HG02798 (cell line): ENCODE measurements around the gene NACAD.
A peak's percentile ranks its signal among the peaks of the same experiment; 100 is the strongest.

Source experiments
- ATAC-seq: cut with Tn5 transposase; IDR thresholded peaks from one replicate; pipeline ENCODE4 v1.9.1; 2021; ENCODE audit warnings: mild to moderate bottlenecking; ENCODE audit not compliant: unreplicated experiment, poor library complexity

Gene NACAD, protein sequence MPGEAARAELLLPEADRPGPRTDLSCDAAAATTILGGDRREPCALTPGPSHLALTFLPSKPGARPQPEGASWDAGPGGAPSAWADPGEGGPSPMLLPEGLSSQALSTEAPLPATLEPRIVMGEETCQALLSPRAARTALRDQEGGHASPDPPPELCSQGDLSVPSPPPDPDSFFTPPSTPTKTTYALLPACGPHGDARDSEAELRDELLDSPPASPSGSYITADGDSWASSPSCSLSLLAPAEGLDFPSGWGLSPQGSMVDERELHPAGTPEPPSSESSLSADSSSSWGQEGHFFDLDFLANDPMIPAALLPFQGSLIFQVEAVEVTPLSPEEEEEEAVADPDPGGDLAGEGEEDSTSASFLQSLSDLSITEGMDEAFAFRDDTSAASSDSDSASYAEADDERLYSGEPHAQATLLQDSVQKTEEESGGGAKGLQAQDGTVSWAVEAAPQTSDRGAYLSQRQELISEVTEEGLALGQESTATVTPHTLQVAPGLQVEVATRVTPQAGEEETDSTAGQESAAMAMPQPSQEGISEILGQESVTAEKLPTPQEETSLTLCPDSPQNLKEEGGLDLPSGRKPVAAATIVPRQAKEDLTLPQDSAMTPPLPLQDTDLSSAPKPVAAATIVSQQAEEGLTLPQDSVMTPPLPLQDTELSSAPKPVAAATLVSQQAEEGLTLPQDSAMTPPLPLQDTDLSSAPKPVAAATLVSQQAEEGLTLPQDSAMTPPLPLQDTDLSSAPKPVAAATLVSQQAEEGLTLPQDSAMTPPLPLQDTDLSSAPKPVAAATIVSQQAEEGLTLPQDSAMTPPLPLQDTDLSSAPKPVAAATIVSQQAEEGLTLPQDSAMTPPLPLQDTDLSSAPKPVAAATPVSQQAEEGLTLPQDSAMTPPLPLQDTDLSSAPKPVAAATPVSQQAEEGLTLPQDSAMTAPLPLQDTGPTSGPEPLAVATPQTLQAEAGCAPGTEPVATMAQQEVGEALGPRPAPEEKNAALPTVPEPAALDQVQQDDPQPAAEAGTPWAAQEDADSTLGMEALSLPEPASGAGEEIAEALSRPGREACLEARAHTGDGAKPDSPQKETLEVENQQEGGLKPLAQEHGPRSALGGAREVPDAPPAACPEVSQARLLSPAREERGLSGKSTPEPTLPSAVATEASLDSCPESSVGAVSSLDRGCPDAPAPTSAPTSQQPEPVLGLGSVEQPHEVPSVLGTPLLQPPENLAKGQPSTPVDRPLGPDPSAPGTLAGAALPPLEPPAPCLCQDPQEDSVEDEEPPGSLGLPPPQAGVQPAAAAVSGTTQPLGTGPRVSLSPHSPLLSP (N-terminal part only)

DNA sequence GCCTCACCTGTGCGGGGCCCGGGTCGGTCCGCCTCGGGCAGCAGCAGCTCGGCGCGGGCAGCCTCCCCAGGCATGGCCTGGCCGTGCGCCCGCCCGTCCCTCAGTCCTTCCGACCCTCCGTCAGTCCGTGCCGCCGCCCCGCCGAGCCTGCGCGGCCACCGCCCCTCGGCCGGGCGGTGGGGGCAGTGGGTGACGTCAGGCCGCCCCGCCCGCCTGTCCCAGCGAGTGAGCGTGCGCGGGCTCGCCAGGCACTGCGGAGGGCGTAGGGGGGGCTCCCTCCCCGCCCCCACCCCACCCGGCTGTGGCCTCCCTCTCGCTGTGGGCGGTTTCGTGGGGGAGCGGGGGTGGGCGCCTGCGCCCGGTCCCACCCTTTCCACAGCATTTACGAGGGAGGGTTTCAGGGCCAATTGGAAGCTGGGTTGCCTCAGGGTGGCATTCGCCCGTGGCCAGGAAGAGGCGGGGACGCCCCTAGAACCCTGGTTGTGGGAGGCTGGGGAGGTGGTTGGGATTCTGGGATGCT, at the start of gene NACAD:
TSS of gene NACAD (minus strand) at position 149 of the 520 bp plus-strand sequence. CDS start at position 74, 75 bp downstream.
- ATAC-seq, result no peak

DNA sequence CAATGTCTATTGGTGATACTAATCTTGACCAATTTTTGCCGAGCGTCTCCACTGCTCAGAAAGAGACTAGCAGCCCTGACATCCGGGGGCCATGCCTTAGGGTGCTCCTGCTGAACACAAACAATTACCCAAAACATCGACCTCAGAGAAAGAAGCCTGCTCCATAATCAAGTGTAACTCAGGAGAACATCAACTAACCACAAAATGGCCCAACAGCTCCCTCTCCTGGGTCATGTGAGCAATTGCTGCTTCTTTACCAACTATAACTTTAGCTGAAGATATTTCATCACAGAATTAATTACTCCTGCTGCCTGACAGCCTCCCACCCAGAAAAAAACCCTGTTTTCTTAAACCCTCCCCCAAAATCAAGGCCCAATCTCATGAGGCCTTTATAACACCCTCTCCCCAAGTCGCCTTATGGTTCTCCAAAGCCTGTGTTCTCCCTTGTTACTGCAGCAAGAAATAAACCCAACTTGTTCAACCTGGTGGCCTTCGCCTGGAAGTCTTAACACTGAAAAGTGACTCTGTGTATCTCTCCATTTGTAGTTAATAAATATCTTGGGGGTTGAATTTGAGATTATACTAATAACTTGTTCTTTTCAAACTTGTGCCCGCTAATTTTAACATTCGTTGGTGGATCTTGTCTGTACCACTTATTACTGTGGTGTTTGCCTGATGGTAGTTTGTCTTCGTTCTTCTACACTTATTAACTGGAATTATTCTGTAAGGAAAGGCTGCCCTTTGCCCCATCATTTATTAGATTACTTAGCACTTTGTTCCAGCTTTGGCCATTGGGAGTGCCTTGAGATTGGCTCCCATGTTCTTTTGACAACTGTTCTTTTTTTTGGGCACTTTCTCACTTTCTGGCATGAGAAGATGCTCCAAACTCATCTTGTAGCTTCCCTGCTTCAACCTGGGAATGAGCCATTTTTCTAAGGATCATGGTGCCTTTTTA, 47.6 kb upstream of the NACAD start:
- peak; percentile 61 for ATAC-seq

DNA sequence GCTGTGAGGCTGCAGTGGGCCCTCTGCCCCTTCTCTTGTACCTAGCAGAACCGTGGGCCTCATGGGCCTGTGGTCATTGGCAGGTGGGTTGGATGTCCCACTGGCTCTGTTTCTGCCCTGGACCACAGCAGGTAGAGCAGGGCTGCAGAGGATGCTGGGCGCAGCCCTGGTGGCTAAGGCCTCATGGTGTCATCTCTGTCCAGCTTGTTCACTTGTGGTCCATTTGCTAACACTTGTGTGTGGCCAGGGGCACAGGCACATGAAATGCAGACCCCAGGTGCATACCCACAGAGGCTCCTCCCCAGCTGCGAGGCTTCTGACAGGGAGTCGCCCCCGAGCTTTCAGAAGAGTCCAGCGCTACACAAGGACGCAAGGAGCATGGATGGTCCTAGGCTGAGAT, 45.1 kb upstream of the NACAD start:
- ATAC-seq, result no peak

DNA sequence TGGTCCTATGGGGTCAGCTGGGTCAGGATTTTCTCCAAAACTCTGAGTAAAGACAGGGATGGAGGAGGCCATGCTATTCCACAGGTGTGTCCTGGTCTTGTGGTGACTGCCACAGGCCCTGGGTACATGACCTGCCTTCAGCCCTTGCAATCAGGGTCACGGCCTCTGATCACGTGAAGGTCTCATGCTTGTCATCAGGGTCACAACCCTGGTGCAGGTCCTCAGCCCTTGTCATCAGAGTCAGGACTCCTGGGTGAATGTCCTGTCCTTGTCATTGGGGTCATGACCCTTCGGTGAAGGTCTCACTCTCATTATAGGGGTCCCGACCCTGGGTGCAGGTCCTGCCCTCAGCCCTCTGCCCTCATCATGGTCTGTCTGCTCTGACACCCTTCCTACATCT, 44.6 kb upstream of the NACAD start:
- ATAC-seq, result no peak

DNA sequence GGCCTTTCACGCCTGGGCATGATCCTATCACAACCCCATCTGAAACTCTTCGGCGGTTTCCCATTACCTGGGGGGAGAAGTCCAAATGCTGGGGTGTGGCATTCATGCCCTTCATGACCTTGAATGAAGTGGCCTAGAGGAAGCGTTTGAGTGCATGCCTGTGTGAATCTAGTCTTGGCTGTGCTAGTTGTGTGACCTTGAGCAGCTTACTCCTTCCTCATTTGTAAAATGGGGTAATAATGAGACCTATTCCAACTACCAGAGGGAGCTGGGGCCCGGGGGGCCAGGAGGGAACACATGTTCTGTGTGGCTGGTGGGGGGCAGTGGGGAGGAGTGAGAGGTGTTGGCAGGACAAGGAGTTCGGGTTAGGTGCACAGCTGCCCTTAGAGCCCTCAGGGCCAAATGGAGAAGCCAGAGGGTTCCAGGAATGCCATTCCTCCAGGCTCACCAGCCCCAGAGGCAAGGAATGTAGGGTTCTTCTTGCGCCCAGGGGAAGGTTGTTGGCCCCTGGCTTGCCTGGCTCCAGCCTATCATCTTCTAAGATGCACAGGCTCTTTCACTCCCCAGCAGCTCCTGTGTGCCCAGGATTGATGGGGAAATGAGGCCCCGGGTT, 44.0 kb upstream of the NACAD start:
- no peak for ATAC-seq

DNA sequence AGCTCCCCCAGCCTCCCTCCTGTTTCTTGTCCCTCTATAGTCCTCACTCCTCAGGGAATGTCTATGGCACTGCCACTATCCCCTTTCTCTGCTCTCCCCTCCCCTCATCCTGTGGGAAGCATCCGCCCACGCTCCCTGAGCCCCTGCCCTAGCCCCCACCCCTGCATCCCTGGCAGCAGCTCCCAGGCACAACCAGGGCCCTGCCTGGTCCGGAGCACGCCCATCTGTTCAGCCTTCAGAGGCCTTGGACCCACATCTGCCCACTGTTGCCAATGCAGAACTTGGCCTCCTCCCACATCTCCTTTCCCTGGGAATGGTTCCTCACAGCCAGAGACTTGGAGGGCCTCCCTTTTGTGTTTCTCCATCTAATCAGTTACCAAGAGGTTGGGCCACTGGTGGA, 43.1 kb upstream of the NACAD start:
- ATAC-seq, result no peak

DNA sequence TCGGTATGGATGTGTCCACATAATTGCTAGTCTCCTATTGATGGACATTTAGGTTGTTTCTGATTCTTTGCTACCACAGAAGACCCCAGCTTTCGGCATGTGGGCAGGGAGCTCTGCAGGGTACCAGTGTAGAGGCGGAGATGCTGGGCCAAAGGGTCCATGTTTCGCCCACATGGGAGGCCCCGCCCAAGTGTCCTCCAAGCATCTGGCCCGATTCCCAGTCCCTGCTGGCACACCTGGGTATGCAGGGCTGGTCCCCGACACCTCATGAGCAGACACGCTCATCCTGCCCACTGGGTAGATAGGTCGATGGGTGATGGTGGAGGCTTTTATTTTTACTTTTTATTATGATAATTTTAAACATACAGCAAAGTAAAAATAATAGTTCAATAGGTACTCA, 42.1 kb upstream of the NACAD start:
- no peak for ATAC-seq

DNA sequence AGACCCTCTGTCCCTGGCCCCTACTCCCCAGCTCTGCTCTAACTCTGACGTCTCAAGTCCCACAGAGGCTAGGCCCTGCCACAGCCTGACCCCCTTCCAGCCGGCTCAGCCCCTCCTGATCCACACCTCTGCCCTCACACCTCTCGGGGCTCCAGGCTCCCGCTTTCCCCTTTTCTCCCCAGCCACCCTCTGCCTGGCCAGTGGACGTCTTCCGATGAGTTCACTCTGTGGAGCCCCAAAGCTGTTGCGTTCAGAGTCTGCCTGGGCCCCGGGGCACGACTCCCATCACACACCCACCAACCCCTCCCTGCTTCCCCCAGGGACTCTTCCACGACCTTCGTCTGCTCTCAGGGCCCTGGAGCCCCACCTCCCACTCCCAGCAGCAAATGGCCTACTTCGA, 41.1 kb upstream of the NACAD start:
- no peak for ATAC-seq

DNA sequence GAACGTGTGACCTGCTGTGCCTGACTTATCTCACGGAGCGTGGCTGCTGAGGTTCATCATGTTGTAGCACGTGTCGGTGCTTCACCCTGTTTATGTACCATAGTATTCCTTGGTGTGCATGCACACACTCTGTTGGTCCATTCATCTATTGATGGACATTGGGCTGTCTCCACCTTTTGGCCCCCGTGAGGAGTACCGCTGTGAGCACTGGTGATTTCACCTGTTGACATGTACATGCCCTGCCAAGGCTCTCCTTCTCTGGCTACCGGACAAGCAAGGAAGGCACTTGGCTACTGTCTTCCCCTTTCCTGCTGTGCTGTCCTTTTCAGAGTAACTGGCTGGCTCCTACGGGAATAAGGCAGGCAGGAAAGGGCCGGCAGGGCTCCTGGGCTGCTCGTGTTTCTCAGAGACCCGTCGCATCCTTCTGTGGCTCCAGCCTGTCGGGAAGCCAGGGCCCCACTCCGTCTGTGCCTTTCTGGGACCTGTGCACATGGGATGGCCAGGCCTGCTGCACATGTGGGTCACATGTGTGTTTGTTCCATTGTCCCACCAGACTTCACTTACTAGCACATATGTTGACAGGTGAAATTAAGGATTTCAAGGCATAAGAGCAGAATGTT, 40.5 kb upstream of the NACAD start:
- ATAC-seq, result no peak

DNA sequence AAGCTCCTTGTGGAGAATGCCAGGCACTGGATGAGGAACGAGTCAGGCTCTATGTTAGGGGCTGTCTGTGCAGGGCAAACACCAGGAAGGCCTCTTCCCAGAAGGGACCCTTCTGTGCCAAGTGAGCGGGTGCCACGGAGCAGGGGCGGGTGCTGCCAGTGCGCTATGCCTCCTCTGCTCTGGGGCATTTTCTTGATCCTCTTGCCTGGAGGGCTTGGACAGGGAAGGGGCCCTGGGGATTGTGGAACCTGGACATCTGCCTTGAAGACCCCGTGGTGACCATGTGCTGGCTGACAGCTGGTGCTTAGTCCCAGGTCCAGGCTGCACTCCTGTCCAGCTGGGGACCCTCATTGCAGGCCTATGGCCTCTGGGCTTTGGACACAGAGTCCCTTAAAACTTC, 38.2 kb upstream of the NACAD start:
- ATAC-seq, result no peak

DNA sequence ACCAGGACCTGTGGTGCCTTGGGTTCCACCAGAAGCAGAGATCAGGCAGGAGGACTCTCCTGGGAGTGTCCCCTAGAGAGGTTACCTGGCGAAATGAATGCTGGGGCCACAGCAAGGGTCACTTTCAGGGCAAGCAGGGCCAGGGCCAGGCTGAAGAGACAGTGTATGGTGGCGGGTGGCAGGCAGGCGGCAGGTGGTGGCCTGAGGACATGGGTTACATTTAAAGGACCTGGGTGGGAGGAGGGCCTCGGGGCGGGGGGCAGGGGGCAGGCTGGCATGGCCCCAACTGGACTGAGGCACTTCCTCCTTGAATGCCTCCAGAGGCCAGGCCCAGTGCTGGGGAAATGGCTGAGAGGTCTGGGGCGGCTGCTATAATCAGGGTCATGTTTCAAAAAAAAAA, 37.4 kb upstream of the NACAD start:
- no peak for ATAC-seq

DNA sequence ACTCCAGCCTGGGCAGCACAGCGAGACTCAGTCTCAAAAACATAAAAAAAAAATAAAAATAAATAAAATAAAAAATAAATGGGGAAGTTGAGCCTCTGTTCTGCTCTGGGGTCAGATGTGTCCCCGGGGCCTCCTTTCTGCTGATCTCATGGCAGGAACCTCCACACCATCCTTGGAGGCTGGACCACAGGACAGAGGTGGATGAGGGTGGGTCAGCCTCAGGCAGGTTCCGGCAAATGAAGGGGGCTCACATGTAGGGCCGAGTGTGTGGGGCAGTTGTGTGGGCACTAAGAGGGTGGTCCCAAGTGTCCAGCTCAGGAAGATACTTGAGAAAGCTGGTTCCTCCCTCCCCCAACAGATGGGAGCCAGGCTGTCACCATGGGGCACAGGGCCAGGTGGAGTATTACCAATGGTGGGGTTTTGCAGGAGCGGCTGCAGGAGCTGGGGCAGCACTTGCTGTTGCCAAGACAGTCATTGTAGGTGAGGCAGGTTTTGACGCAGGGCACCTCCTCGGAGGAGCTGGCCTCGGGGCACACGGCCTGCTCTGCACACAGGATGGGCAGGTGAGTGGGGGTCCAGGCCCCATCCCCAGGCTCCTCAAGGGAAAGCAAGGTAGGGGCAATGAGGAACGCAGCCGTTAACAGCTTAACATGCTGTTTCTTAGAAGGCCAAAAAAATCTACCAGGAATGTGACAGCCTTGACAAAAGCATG, 36.6 kb upstream of the NACAD start:
- no peak for ATAC-seq

DNA sequence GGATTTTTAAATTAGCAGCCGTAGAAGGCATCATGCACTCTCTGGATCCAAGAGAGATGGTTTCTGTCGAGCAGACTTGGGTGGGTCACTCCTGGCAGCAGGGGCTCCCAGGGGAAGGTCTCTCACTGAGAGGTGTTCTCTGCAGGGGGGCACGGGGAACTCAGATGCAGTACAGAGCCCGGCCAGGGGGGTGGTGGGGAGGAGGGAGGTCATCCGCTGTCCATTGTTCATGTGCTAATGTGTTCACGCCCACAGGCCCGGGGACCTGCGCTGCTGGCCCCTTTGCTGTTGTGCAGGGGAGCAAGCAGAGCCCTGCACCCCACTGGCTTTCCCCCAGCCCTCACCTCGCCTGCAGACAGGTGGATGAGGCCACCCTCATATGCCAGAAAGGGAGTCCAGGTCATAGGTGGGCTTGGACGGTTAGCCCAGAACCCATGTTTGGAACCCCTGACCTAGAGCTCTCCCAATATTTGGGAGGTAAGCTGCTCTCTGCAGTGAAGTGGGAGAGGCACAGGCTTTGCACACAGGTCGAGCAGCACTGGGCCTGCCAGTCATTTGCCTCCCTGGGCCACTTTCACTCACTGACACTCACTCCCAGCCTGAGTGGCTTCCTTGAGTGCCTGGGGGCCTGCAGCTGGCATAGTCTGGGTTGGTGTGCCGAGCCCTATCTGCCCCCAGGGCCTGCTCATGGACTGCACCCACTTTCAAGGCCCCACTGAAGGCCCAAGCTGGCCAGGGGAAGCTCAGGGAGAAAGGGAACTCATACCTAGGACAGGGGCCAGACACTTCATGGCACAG, 35.3 kb upstream of the NACAD start:
- no peak for ATAC-seq

DNA sequence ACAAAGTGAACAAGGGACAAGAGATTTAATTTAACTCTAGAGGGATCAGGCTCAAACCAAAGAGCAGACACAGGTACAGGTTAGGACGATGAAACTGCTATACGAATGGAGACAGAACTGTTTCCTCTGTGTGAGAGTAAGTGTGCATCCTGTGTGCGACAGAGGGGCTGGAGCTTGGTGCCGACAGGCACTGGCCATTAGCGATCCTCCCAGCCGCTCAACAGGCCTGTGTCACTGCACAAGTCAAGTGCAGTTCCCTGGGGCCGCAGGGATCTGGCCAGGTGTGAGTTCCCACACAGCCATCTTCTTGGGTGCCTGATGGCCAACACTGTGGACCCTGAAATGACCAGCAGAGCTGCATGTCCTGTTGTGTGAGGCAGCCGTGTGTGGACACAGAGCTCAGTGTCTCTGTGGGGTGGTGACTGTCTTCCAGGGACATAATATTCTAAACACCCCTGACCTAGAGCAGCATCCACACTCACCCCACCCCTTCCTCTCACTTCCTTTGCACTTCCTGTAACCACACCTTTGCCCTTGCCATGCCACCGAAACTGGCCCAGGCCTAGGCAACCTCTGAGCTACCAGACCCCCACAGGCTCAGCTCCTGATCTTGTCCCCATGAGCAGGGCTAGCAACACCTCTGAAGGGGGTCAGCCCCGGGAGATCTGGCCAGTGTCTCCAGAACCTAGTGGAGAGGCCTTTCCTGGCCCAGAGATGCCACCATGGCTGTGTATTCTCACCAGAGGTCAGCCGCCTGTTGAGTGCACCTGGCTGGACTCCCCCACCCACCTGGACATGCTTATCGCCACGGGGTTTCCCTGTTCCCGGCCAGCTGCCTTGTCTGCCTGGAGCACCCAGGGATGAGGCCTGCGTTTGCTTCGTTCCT, 34.4 kb upstream of the NACAD start:
- no peak for ATAC-seq

DNA sequence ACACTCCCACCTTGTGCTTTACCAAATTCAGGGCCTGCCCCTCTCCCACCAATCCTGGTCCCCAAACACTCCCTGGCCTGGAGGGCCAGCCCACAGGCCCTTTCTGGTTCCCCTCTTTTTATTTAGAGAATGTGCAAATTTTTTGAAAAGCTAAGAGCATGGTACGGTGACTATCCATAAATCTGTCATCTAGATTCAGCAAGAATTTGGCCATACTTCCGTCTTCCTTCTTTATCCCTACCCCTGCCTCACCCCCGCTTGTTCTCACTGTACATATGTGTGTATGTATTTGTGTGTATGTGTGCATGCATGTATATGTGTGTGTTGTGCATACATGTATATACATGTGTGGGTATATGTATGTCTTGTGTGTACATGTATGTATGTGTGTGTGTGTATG, 30.8 kb upstream of the NACAD start:
- no peak for ATAC-seq

DNA sequence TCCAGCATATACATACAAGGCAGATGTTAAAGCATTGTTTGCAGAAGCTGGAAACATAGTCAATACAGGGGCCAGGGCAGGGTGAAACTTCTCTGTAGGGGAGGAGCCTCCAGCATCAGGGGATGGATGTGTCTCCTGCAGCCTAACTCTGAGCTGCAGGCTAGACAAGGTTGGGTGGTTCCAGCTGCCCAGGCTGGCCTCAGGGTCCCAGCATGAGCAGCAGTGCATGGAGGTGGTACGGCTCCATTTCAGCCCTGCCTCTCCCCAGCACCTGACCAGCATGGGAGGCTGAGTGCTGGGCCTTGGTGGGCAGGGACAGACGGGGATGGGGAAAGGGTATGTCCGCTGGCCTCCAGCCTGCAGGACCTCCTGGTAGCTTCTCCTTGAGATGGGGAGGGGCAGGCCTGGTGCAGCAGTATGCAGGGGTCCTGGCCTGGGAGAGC, 30.1 kb upstream of the NACAD start:
- no peak for ATAC-seq
